Osteocyte (in vitro differentiated cells): ENCODE results near the gene NCOA4. TPM values are rescaled to one million over a fixed set of nuclear protein-coding genes. Genes with fewer than 3 reads are reported as not detected.
A peak's percentile ranks its signal among the peaks of the same experiment; 100 is the strongest.
"Not testable (repeated sequence)": the region's sequence is repeated elsewhere in the genome, so short reads cannot be mapped to it uniquely, and the experiment has no call there.

Experiments
- DNase-seq: peaks from one replicate; pipeline ENCODE4 v3.0.0; 2021; ENCODE audit warnings: mixed read lengths; ENCODE audit not compliant: unreplicated experiment; ENCODE audit errors: extremely low spot score
- H3K27ac Mint-ChIP-seq: one replicate; pipeline ENCODE4 v1.8.0; 2021; ENCODE audit warnings: mild to moderate bottlenecking, mixed read lengths; ENCODE audit not compliant: unreplicated experiment
- H3K27me3 Mint-ChIP-seq: one replicate; pipeline ENCODE4 v1.8.0; 2021; ENCODE audit warnings: mixed read lengths; ENCODE audit not compliant: unreplicated experiment
- H3K36me3 Mint-ChIP-seq: one replicate; pipeline ENCODE4 v1.8.0; 2021; ENCODE audit warnings: mixed read lengths; ENCODE audit not compliant: unreplicated experiment
- H3K4me1 Mint-ChIP-seq: one replicate; pipeline ENCODE4 v1.8.0; 2021; ENCODE audit warnings: mixed read lengths; ENCODE audit not compliant: unreplicated experiment
- H3K4me3 Mint-ChIP-seq: one replicate; pipeline ENCODE4 v1.8.0; 2021; ENCODE audit warnings: mild to moderate bottlenecking, moderate library complexity, mixed read lengths; ENCODE audit not compliant: unreplicated experiment
- H3K9me3 Mint-ChIP-seq: one replicate; pipeline ENCODE4 v1.8.0; 2021; ENCODE audit warnings: mixed read lengths; ENCODE audit not compliant: unreplicated experiment
- CTCF ChIP-seq: fragments of 200-600 bp; sonication (generic); IDR thresholded peaks from 2 replicates; pipeline ENCODE4 v1.5.0; 2021; ENCODE audit warnings: antibody characterized with exemption, mild to moderate bottlenecking, moderate library complexity
- total RNA-seq: library from RNA; stranded (reverse); gene quantifications from 2 replicates; pipeline ENCODE4 v1.2.1, GENCODE V29; 2021

The NCOA4 gene
- total RNA-seq, 1 donor from 2014 or later: 106 TPM

GRCh38 chr10:46068905-46069304 is 38.5 kb upstream of the NCOA4 start:
- no peak for TF ChIP-seq CTCF
- Mint-ChIP-seq H3K27me3 (no peaks in the 10 kb centered on the region), H3K27ac (no peak overlapping the region), H3K36me3 (no peaks in the 10 kb centered on the region), H3K4me1 (no peaks in the 10 kb centered on the region), H3K4me3 (no peak overlapping the region), H3K9me3 (peaks cover 5% of the 10 kb centered on the region)
- DNase-seq: no peak

GRCh38 chr10:46068117-46068516 is 37.7 kb upstream of the NCOA4 start:
- Mint-ChIP-seq H3K36me3 (no peaks in the 10 kb centered on the region), H3K9me3 (peaks cover under 1% of the 10 kb centered on the region), H3K4me1 (no peaks in the 10 kb centered on the region), H3K4me3 (no peak overlapping the region), H3K27me3 (peaks cover 2% of the 10 kb centered on the region), H3K27ac (no peak overlapping the region)
- DNase-seq: no peak
- TF ChIP-seq CTCF: no peak

- no peak for TF ChIP-seq CTCF
- Mint-ChIP-seq H3K27me3 (peaks cover 5% of the 10 kb centered on the region), H3K4me3 (no peak overlapping the region), H3K27ac (no peak overlapping the region), H3K36me3 (no peaks in the 10 kb centered on the region), H3K9me3 (no peaks in the 10 kb centered on the region), H3K4me1 (no peaks in the 10 kb centered on the region)
- DNase-seq: peak; percentile 49
Measured at GRCh38 chr10:46064269-46064817, 33.9 kb upstream of the NCOA4 start.

- H3K4me3 Mint-ChIP-seq: no peak overlapping the region
- TF ChIP-seq CTCF: no peak
- peaks cover 5% of the 10 kb centered on the region for H3K27me3 Mint-ChIP-seq
- H3K36me3 Mint-ChIP-seq: no peaks in the 10 kb centered on the region
- no peaks in the 10 kb centered on the region for H3K9me3 Mint-ChIP-seq
- H3K27ac Mint-ChIP-seq: no peak overlapping the region
- DNase-seq: peak; percentile 70
- no peaks in the 10 kb centered on the region for H3K4me1 Mint-ChIP-seq
Measured at GRCh38 chr10:46062723-46063428, 32.5 kb upstream of the NCOA4 start.

- peaks cover 9% of the 10 kb centered on the region for H3K9me3 Mint-ChIP-seq
Measured at GRCh38 chr10:46060706-46061105, 30.3 kb upstream of the NCOA4 start.

DNA sequence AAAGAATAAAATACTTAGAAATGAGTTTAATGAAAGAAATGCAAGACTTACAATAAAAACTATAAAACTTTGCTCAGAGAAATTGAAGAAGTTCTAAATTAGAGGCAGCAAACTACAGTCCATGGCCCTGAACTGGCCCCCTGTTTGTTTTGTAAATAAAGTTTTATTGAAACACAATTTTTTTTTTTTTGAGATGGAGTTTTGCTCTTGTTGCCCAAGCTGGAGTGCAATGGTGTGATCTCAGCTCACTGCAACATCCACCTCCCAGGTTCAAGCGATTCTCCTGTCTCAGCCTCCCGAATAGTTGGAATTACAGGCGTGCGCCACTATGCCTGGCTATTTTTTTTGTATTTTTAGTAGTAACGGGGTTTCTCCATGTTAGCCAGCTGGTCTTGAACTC is 27.5 kb upstream of the NCOA4 start:
- H3K27me3 Mint-ChIP-seq, H3K27ac Mint-ChIP-seq, H3K4me3 Mint-ChIP-seq, H3K9me3 Mint-ChIP-seq, H3K36me3 Mint-ChIP-seq, DNase-seq, H3K4me1 Mint-ChIP-seq: not testable (repeated sequence)

More at GRCh38 chr10:46060706-46061105, 30.3 kb upstream of the NCOA4 start:
- H3K4me1 Mint-ChIP-seq: no peaks in the 10 kb centered on the region
- no peak for DNase-seq
- TF ChIP-seq CTCF: no peak
- H3K27ac Mint-ChIP-seq: no peak overlapping the region
- H3K27me3 Mint-ChIP-seq: peaks cover 7% of the 10 kb centered on the region
- H3K36me3 Mint-ChIP-seq: no peaks in the 10 kb centered on the region
- no peak overlapping the region for H3K4me3 Mint-ChIP-seq
